Measurements from ENCODE around the gene MFRP. TPM values are rescaled to one million over a fixed set of nuclear protein-coding genes. Genes with fewer than 3 reads are reported as not detected.

The MFRP gene
- total and polyA plus RNA-seq, 10 of the 15 experiments (the other 5 are each of a cell fraction or from before 2014, with no cell fraction given), result not detected

DNA sequence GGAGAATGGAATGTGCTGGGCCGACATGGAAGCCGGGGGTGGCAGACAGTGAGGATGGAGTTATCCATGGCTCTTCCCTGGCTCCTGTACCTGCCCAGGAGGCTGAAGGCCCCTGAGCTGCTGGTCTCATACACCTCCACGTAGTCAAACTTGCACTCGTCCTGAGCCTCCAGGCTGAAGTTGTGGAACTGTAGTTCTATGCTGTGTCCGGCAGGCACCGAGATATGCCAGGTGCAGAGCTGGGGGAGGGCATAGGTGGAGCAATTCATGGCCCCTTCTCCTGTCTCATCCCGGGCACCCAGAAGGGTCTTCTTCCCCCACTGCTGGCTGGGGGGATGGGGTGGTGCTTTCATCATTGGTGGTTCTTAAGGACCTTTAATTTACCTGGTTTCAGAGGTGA, 2.8 kb downstream of the MFRP start:
- peaks cover 9 to 11% of the 10 kb centered on the region in 2 experiments for H3K27me3 ChIP-seq (replicated peaks in 1 of 2; ENCODE audit: control insufficient read depth in 2 of 2, insufficient read depth in 2 of 2, low read length in 1 of 2)
- TF ChIP-seq, protein P1, sequence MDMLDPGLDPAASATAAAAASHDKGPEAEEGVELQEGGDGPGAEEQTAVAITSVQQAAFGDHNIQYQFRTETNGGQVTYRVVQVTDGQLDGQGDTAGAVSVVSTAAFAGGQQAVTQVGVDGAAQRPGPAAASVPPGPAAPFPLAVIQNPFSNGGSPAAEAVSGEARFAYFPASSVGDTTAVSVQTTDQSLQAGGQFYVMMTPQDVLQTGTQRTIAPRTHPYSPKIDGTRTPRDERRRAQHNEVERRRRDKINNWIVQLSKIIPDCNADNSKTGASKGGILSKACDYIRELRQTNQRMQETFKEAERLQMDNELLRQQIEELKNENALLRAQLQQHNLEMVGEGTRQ (IDR thresholded peaks at IDR 0.05; ENCODE audit: borderline replicate concordance, low read depth, low read length), result no peak
- no peak for TF ChIP-seq BMI1 (IDR thresholded peaks at IDR 0.05; ENCODE audit: borderline replicate concordance)
- no peak for TF ChIP-seq ZNF207 (IDR thresholded peaks at IDR 0.05; ENCODE audit: borderline replicate concordance)
- TF ChIP-seq KAT2A (conservative IDR thresholded peaks at IDR 0.05; ENCODE audit: control insufficient read depth, low read depth, low read length), result no peak
- TF ChIP-seq, protein P2, sequence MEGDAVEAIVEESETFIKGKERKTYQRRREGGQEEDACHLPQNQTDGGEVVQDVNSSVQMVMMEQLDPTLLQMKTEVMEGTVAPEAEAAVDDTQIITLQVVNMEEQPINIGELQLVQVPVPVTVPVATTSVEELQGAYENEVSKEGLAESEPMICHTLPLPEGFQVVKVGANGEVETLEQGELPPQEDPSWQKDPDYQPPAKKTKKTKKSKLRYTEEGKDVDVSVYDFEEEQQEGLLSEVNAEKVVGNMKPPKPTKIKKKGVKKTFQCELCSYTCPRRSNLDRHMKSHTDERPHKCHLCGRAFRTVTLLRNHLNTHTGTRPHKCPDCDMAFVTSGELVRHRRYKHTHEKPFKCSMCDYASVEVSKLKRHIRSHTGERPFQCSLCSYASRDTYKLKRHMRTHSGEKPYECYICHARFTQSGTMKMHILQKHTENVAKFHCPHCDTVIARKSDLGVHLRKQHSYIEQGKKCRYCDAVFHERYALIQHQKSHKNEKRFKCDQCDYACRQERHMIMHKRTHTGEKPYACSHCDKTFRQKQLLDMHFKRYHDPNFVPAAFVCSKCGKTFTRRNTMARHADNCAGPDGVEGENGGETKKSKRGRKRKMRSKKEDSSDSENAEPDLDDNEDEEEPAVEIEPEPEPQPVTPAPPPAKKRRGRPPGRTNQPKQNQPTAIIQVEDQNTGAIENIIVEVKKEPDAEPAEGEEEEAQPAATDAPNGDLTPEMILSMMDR (IDR thresholded peaks at IDR 0.05 in 2 of 3, conservative IDR thresholded peaks at IDR 0.05 in 1 of 3; ENCODE audit: control insufficient read depth in 2 of 3, extremely low read depth in 1 of 3, insufficient read depth in 1 of 3, low read depth in 3 of 3, low read length in 3 of 3), result no peak
- no peak for TF ChIP-seq TBL1XR1 (IDR thresholded peaks at IDR 0.05; ENCODE audit: low read depth, low read length)
- ChIA-PET SMC1A (ENCODE audit: uncharacterized antibody, unreplicated experiment) (no interaction called here), RAD21 (ENCODE audit: unreplicated experiment) (no interaction called here), POLR2A (no interaction called here), CTCF (interaction anchor here (2.4 kb wide), 1 partner anchor 13 kb away, joined by 8 read pairs; no protein-coding TSS in a partner anchor)
- no peak for FAIRE-seq
- no peak for ATAC-seq
- no peak overlapping the region for H3K27ac ChIP-seq (ENCODE audit: control insufficient read depth, insufficient read depth)
- no peaks in the 10 kb centered on the region for H3K79me2 ChIP-seq (ENCODE audit: control insufficient read depth, insufficient read depth, low read length)
- in situ Hi-C loops (cut with MboI) (no loop called here), intact Hi-C loops (cut with micrococcal nuclease; ENCODE audit: unreplicated experiment) (no loop called here)
- H3K4me3 ChIP-seq, result no peak overlapping the region
- H3K9me3 ChIP-seq (replicated peaks; ENCODE audit: control insufficient read depth, insufficient read depth, low read length), result no peaks in the 10 kb centered on the region
- no peaks in the 10 kb centered on the region for H3K36me3 ChIP-seq (ENCODE audit: control insufficient read depth in 2 of 2, insufficient read depth in 2 of 2, low read length in 1 of 2)
- no peaks in the 10 kb centered on the region for H3K4me1 ChIP-seq (ENCODE audit: control insufficient read depth, insufficient read depth, low read length)
- no TSS peak for BruUV-seq (replicated peaks)
- H4K20me1 ChIP-seq (ENCODE audit: control insufficient read depth, insufficient read depth), result no peaks in the 10 kb centered on the region
- WGBS (ENCODE audit: insufficient coverage, insufficient replicate concordance, low lambda C conversion rate, missing lambda C conversion rate), result 37% methylated on average over 6 of the region's 7 CpGs
- DNase-seq (ENCODE audit: low read depth, low spot score), result no peak
- no peak overlapping the region for H2AFZ ChIP-seq (ENCODE audit: control insufficient read depth, low read depth, low read length)
- H3K4me2 ChIP-seq (ENCODE audit: control insufficient read depth, insufficient read depth), result no peak overlapping the region
- H3K9ac ChIP-seq (ENCODE audit: control insufficient read depth, insufficient read depth, low read length), result no peak overlapping the region
